Stimulated activated CD4-positive, alpha-beta T cell treated with anti-CD3 and anti-CD28 coated beads, Interleukin-15, amount 100 ng/mL, for 48 hours (primary cell): ENCODE results near the gene IL10RB.
"Not testable (repeated sequence)": the region's sequence is repeated elsewhere in the genome, so short reads cannot be mapped to it uniquely, and the experiment has no call there.

Experiments
- DNase-seq, 2 donors: peaks; one replicate each; pipeline ENCODE4 v3.0.0-alpha.2; 2020; ENCODE audit warnings: low read depth in 2 of 2

IL10RB gene

GRCh38 chr21:33241846-33242245 lies 24.3 kb upstream of the IL10RB start:
- DNase-seq, result no peak

DNA sequence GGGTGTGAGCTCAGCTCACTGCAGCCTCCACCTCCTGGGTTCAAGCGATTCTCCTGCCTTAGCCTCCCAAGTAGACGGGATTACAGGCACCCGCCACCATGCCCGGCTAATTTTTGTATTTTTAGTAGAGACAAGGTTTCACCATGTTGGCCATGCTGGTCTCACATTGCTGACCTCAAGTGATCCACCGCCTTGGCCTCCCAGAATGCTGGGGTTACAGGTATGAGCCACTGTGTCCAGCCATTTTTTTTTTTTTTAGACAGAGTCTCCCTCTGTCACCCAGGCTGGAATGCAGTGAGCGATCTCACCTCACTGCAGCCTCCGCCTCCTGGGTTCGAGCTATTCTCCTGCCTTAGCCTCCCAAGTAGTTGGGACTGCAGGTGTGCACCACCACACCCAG lies 23.3 kb upstream of the IL10RB start:
- DNase-seq, result not testable (repeated sequence)

DNA sequence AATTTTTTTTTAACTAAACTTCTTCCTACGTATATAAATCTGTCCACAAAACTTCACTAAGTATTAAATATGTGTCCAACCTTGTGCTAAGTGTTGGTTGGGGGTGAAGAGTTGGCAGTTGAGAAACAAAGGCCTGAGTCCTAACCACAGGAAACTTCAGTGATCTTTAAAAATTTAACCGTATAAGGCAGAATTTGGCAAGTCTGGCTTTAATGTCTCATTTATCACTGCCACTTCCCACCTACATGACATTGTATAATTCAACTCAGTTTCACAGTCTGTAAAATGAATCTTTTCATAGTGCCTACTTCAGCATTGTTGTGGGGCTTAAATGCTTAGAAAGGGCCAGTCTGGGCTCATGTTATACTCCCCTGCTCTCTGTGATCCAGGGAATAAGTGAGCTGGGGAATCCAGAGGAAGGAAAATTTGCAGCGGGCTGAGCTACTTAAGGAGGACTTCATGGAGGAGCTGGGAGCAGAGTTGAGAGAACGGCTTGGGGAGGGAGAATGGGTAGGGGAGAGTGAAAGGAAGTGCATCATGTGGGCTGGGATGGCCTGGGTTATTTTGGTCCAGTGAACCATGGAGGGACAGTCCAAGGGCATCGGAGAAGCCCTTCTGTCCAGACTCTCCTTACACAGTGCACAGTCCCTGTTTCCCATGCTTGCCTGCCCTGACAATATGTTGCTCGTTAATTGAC lies 21.9 kb upstream of the IL10RB start:
- no peak for DNase-seq

DNA sequence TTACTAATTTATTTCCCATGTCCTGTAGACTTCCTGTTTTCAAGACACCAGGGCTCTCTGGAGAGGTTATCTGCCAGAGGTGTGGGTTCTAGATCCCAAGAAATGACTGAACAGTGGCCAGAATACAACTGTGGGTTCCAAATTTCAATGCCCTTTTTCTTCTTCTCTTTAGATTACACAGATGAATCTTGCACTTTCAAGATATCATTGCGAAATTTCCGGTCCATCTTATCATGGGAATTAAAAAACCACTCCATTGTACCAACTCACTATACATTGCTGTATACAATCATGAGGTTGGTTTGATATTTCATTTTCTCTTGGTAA lies 21.4 kb upstream of the IL10RB start:
- DNase-seq, result no peak

GRCh38 chr21:33245289-33245918 lies 20.8 kb upstream of the IL10RB start:
- no peak for DNase-seq

DNA sequence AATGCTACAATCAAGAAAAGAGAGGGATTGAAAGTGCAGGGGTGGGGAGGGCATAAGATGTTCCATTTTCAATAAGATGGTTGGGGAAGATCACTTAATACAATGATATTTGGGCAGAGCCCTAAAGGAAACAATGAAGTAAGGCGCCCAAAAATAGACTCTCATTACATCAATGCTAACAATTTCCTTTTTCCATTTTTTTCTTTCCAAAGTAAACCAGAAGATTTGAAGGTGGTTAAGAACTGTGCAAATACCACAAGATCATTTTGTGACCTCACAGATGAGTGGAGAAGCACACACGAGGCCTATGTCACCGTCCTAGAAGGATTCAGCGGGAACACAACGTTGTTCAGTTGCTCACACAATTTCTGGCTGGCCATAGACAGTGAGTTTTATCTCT lies 19.7 kb upstream of the IL10RB start:
- no peak for DNase-seq

GRCh38 chr21:33246963-33247362 lies 19.2 kb upstream of the IL10RB start:
- no peak for DNase-seq

GRCh38 chr21:33247599-33247998 lies 18.6 kb upstream of the IL10RB start:
- no peak for DNase-seq

GRCh38 chr21:33249331-33250002 lies 16.7 kb upstream of the IL10RB start:
- no peak for DNase-seq

DNA sequence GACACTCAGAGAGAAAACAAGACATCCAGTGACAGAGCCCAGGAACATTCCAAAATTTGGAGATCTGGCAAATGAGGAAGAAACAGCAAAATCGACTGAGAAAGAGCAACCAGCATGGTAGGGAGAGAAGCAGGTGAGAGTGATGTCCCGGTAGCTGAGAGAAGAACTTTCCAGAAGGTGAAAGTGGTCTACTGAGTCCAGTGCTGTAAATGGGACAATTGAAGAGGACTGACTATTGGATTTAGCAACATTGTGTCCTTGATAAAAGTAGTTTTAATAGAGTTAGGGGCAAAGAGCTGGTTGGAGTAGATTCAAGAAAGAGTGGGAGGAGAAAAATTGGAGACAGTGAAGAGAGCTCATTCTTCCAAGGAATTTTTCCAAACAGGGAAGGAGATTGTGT lies 15.0 kb upstream of the IL10RB start:
- DNase-seq, result no peak

GRCh38 chr21:33253382-33253781 lies 12.8 kb upstream of the IL10RB start:
- not testable (repeated sequence) for DNase-seq

GRCh38 chr21:33254766-33255165 lies 11.4 kb upstream of the IL10RB start:
- no peak for DNase-seq

GRCh38 chr21:33255404-33255803 lies 10.8 kb upstream of the IL10RB start:
- DNase-seq, result no peak

- no peak for DNase-seq
These were observed 10.1 kb upstream of the IL10RB start for GRCh38 chr21:33256019-33256418.

- no peak for DNase-seq
These were observed 8.9 kb upstream of the IL10RB start for GRCh38 chr21:33257094-33257803.

- DNase-seq, result no peak
These were observed 7.7 kb upstream of the IL10RB start for GRCh38 chr21:33258475-33258874.

DNA sequence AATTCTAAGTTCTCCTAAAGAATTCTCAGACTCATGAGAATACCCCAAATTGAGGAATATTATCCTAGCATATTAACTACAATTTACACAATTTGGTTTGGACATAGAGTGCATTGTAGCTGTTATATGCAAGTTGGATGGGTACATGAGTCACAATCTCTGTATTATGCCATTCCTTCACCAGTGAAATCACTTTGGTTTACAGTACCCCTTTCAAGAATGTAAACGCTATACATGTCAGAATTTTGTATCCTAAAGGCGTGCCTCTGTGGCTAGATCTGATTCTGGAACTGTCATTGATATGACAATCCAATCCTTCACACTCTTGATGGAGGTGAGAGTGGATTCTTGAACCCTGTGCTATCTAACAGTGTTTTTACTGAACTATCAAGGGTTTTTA lies 6.7 kb upstream of the IL10RB start:
- DNase-seq, result no peak

DNA sequence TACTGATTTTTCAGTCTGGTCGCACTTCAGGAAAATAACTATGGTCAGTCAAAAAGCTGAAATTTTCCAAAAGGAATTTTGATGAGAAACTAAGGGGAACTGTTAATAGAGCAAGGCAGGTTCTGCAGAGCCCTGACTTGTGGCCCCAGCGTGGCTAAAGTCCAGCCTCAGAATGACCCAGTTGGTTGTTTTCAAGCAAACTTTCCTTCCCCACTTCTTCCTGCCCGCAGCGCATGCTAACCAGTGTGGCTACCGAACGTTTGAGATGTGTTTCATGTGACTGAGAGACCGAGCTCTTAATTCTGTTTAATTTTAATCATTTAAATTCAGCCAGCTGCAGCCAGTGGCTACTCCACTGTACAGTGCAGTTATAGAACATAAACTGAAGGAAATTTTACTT lies 6.2 kb upstream of the IL10RB start:
- no peak for DNase-seq

DNA sequence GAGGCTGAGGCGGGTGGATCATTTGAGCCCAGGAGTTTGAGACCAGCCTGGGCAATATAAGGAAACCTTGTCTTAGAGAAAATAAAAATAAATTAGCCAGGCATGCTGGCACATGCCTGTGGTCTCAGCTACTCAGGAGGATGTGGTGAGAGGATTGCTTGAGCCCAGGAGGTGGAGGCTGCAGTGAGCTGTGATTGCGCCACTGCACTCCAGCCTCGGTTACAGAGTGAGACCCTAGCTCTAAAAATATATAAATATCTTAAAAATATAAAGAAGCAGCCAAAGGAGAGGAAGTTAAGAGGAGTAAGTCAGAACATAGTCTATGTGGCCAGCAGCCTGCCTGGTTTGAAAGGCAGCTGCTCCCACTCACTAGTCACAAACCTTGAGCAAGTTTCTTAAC lies 4.5 kb upstream of the IL10RB start:
- DNase-seq, result no peak

DNA sequence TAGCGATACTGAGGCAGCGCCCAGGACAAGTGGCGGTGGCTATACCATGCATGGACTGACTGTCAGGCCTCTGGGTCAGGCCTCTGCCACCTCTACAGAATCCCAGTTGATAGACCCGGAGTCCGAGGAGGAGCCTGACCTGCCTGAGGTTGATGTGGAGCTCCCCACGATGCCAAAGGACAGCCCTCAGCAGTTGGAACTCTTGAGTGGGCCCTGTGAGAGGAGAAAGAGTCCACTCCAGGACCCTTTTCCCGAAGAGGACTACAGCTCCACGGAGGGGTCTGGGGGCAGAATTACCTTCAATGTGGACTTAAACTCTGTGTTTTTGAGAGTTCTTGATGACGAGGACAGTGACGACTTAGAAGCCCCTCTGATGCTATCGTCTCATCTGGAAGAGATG lies 3.2 kb upstream of the IL10RB start:
- no peak for DNase-seq

- no peak for DNase-seq
These were observed 1.6 kb upstream of the IL10RB start for GRCh38 chr21:33264561-33264960.

DNA sequence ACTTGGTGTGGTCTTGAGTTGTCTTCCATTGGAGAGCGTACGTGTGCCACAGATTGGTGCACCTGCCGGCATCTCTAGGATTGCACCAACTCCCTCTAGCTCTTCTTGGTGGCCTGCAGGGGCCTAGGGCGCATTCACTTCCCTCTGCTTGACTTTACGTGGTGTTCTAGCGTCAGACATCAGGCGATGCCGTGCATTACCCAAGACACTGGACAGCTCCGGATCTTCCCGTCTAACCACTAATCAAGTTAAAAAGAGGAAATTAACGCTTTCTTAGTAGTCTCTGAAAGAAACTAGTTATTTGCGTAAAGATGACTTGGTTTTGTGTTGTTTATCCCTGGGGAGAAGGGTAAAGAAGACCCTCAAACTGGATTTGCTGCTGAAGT lies 510 bp upstream of the IL10RB start:
- DNase-seq, result no peak

GRCh38 chr21:33266789-33267135 lies 595 bp downstream of the IL10RB start:
- DNase-seq, result no peak
